K562 (cell line): ENCODE measurements around the gene OPCML. TPM values are rescaled to one million over a fixed set of nuclear protein-coding genes. Genes with fewer than 3 reads are reported as not detected.

Experiments
- ATAC-seq: fragments of 200-7000 bp; cut with Tn5 transposase; 3 replicates; pipeline ENCODE4 v1.9.1; 2020; ENCODE audit warnings: moderate library complexity
- BruUV-seq: library from RNA; stranded (reverse); fragments of 400-500 nt; replicated peaks from 2 replicates; lab custom pipeline; 2021; lab: Mats Ljungman, UMichigan
- CTCF ChIA-PET: fragments of 300-600 bp; formaldehyde crosslinking; extraction: SDS; loops from one replicate; lab custom pipeline; 2021; ENCODE audit warnings: low intra/inter-chr PET ratio; lab: Yijun Ruan, JAX
- POLR2A ChIA-PET: fragments of 300-600, 350-650 bp; sonication (Branson Sonifier 250); formaldehyde crosslinking; extraction: SDS; loops from one replicate; lab custom pipeline; 2021; ENCODE audit warnings: antibody characterized with exemption, inconsistent platforms; lab: Yijun Ruan, JAX
- DNase-seq, 4 experiments: peaks; one replicate each; pipeline versions ENCODE4 v3.0.0 to v3.0.0-alpha.2; 2011 to 2018; ENCODE audit warnings: low spot score in 3 of 4, mixed read lengths in 3 of 4; ENCODE audit errors: extremely low read depth in 1 of 4
- FAIRE-seq: peaks from 2 replicates; lab custom pipeline; 2011; peaks lifted over from hg19 to GRCh38; lab: Jason Lieb, UNC
- H2AFZ ChIP-seq: 2 replicates; pipeline ENCODE4 v1.6.0; 2011; ENCODE audit warnings: low read depth, low read length, control low read depth, inconsistent platforms
- H3K27ac ChIP-seq: fragments of 200-600 bp; 3 replicates; pipeline ENCODE4 v1.8.0; 2011; ENCODE audit warnings: low read depth, mild to moderate bottlenecking, control low read depth, inconsistent platforms, low read length, moderate library complexity, mixed read lengths; ENCODE audit errors: extremely low read depth
- H3K27me3 ChIP-seq, 2 experiments: fragments of 300-600 bp in 1 of 2; 2 replicates in 1 of 2; 3 replicates in 1 of 2; pipeline versions ENCODE4 v1.6.0 to v1.8.0; 2011; ENCODE audit warnings: inconsistent platforms in 2 of 2, low read length in 2 of 2, mild to moderate bottlenecking in 1 of 2, mixed read lengths in 1 of 2, moderate library complexity in 1 of 2; ENCODE audit not compliant: control insufficient read depth in 2 of 2, insufficient read depth in 2 of 2
- H3K36me3 ChIP-seq: fragments of 300-600 bp; 3 replicates; pipeline ENCODE4 v1.8.0; 2011; ENCODE audit warnings: mild to moderate bottlenecking, low read length, inconsistent platforms; ENCODE audit not compliant: control insufficient read depth, insufficient read depth
- H3K4me1 ChIP-seq, 2 experiments: fragments of 200-600 bp in 1 of 2; replicated peaks in 1 of 2; 2 replicates in 1 of 2; 3 replicates in 1 of 2; pipeline versions ENCODE4 v1.5.1 to v1.8.0; 2011; ENCODE audit warnings: inconsistent platforms in 2 of 2, low read length in 2 of 2, mild to moderate bottlenecking in 1 of 2, mixed read lengths in 1 of 2, moderate library complexity in 1 of 2; ENCODE audit not compliant: control insufficient read depth in 2 of 2, insufficient read depth in 2 of 2
- H3K4me2 ChIP-seq: 2 replicates; pipeline ENCODE4 v1.6.1; 2011; ENCODE audit warnings: low read length, control low read depth, inconsistent platforms, mixed read lengths; ENCODE audit not compliant: insufficient read depth
- H3K4me3 ChIP-seq: fragments of 200-600 bp; sonication (generic), shearing (Covaris generic); 2 replicates; pipeline ENCODE4 v1.5.1; 2016; ENCODE audit warnings: control low read depth, inconsistent platforms
- H3K79me2 ChIP-seq: fragments of 200-600 bp; 3 replicates; pipeline ENCODE4 v1.8.0; 2011; ENCODE audit warnings: low read length, inconsistent platforms; ENCODE audit not compliant: control insufficient read depth, insufficient read depth
- H3K9ac ChIP-seq, 2 experiments: 2 replicates each; pipeline versions ENCODE4 v1.6.0 to v1.6.1; 2011; ENCODE audit warnings: low read depth in 2 of 2, low read length in 2 of 2, control low read depth in 1 of 2, inconsistent platforms in 1 of 2, mild to moderate bottlenecking in 1 of 2, mixed read lengths in 1 of 2; ENCODE audit not compliant: insufficient read depth in 1 of 2
- H3K9me1 ChIP-seq: one replicate; pipeline ENCODE4 v1.6.0; 2011; ENCODE audit warnings: inconsistent platforms, mild to moderate bottlenecking, low read length, moderate library complexity; ENCODE audit not compliant: control insufficient read depth, insufficient read depth
- H3K9me3 ChIP-seq: replicated peaks from 2 replicates; pipeline ENCODE4 v1.5.1; 2011; ENCODE audit warnings: low read depth, low read length, inconsistent platforms; ENCODE audit not compliant: control insufficient read depth, insufficient read depth
- H4K20me1 ChIP-seq: replicated peaks from 2 replicates; pipeline ENCODE4 v1.6.1; 2011; ENCODE audit warnings: low read length, inconsistent platforms, mixed read lengths; ENCODE audit not compliant: control insufficient read depth, insufficient read depth
- ETV5 ChIP-seq: sonication (generic); formaldehyde crosslinking; IDR thresholded peaks from 2 replicates; pipeline ENCODE4 v1.4.0; 2020; ENCODE audit warnings: low read depth, mild to moderate bottlenecking, missing genetic modification reagents
- IRF1 ChIP-seq: sonication (generic); formaldehyde crosslinking; IDR thresholded peaks from 2 replicates; pipeline ENCODE4 v1.8.0; 2022; ENCODE audit warnings: missing genetic modification reagents, mild to moderate bottlenecking, borderline replicate concordance
- NR3C1 ChIP-seq: sonication (generic); formaldehyde crosslinking; IDR thresholded peaks from 2 replicates; pipeline ENCODE4 v1.8.1; 2022; ENCODE audit warnings: missing genetic modification reagents
- TCF15 ChIP-seq: fragments of 250-450 bp; sonication (Bioruptor Pico); IDR thresholded peaks from 2 replicates; pipeline ENCODE4 v1.8.0; 2022; ENCODE audit warnings: moderate library complexity, mild to moderate bottlenecking, inconsistent platforms
- ZBTB17 ChIP-seq: fragments of 450-650 bp; formaldehyde crosslinking; IDR thresholded peaks from 2 replicates; pipeline ENCODE4 v1.4.0; 2020; ENCODE audit warnings: mild to moderate bottlenecking
- ZBTB8A ChIP-seq: fragments of 450-650 bp; IDR thresholded peaks from 2 replicates; pipeline ENCODE4 v1.6.1; 2018; ENCODE audit warnings: mild to moderate bottlenecking, moderate library complexity; ENCODE audit not compliant: partially characterized antibody
- ZNF184 ChIP-seq: sonication (generic); formaldehyde crosslinking; IDR thresholded peaks from 2 replicates; pipeline ENCODE4 v1.5.0; 2020; ENCODE audit warnings: missing genetic modification reagents
- ZNF717 ChIP-seq: fragments of 250-450 bp; sonication (Bioruptor Pico); IDR thresholded peaks from 2 replicates; pipeline ENCODE4 v1.5.0; 2021
- WGBS: fragments of 100-300 bp; shearing (Covaris generic); methylation state at CpG from one replicate; pipeline ENCODE4 v1.1.6; 2016; ENCODE audit warnings: low coverage, mixed read lengths; ENCODE audit not compliant: insufficient coverage; ENCODE audit errors: missing lambda C conversion rate; 5-methylcytosine and 5-hydroxymethylcytosine counted together
- in situ Hi-C: fragments of 300-500 bp; cut with MboI; formaldehyde crosslinking; loops from 4 replicates; pipeline ENCODE4 v1.15.0; 2018; ENCODE audit warnings: inconsistent platforms, mixed read lengths
- intact Hi-C: fragments of 100-400 bp; cut with micrococcal nuclease; formaldehyde crosslinking; loops from 2 replicates; pipeline ENCODE4 v1.14.2; 2022
- polyA plus RNA-seq, 8 experiments: library from polyadenylated mRNA; depleted of rRNA in 4 of 8; stranded (reverse) in 5 of 8; unstranded in 3 of 8; fragments of >200 nt; fragmentation: Nextera tagmentation in 2 of 8; fragmentation: Illumina TruSeq in 1 of 8; extraction: Ambion mirVana in 2 of 8; extraction: Trizol in 1 of 8; gene quantifications; 2 replicates each; pipeline versions ENCODE4 v1.2.1 to v1.2.3, GENCODE V29; 2011 to 2014; ENCODE audit warnings: inconsistent platforms in 1 of 8, missing spikeins in 1 of 8
- total RNA-seq, 7 experiments: library from RNA; depleted of rRNA in 6 of 7; stranded (reverse); fragments of >200 nt in 6 of 7; fragmentation: Illumina TruSeq in 2 of 7; extraction: Trizol in 2 of 7; gene quantifications; 2 replicates each; pipeline versions ENCODE4 v1.2.1 to v1.2.3, GENCODE V29; 2011 to 2021; ENCODE audit warnings: low replicate concordance in 1 of 7

The OPCML gene
- total and polyA plus RNA-seq, 9 of the 15 experiments (the other 6 are each of a cell fraction or from before 2014, with no cell fraction given), result not detected

GRCh38 chr11:132874638-132875037, 657.7 kb downstream of the OPCML start:
- DNase-seq (no peak), ATAC-seq (no peak), FAIRE-seq (no peak)
- intact Hi-C loops (no loop called here), in situ Hi-C loops (no loop called here)
- Histone ChIP-seq H3K9ac (no peak overlapping the region), H3K36me3 (no peaks in the 10 kb centered on the region), H3K9me3 (no peaks in the 10 kb centered on the region; the same call in 1 of the 2 replicates), H3K27ac (no peak overlapping the region), H3K9me1 (no peaks in the 10 kb centered on the region), H2AFZ (no peak overlapping the region), H3K79me2 (no peaks in the 10 kb centered on the region), H3K27me3 (no peaks in the 10 kb centered on the region), H3K4me2 (no peak overlapping the region), H3K4me1 (no peaks in the 10 kb centered on the region), H4K20me1 (no peaks in the 10 kb centered on the region), H3K4me3 (no peak overlapping the region)
- no TSS peak for BruUV-seq
- CTCF ChIA-PET, result no interaction called here
- TF ChIP-seq ETV5 (no peak), ZBTB17 (no peak), TCF15 (CRISPR knock-in tag) (no peak), IRF1 (no peak), ZBTB8A (no peak), NR3C1 (CRISPR knock-in tag) (no peak), ZNF717 (no peak), ZNF184 (no peak)
- 0% methylated on average over 6 of the region's 6 CpGs for WGBS
- POLR2A ChIA-PET, result no interaction called here
